Stimulated activated CD8-positive, alpha-beta memory T cell treated with anti-CD3 and anti-CD28 coated beads, Interleukin-4, amount 100 ng/mL, for 48 hours (primary cell): ENCODE data around the gene REPS1.
"Not testable (repeated sequence)": the region's sequence is repeated elsewhere in the genome, so short reads cannot be mapped to it uniquely, and the experiment has no call there.

Experiments
- DNase-seq: peaks from one replicate; pipeline ENCODE4 v3.0.0-alpha.2; 2020

REPS1 gene

GRCh38 chr6:139003751-139004150, 15.7 kb upstream of the REPS1 start:
- no peak for DNase-seq

- DNase-seq, result no peak
Measured at GRCh38 chr6:138999949-139000725, 12.1 kb upstream of the REPS1 start.

- no peak for DNase-seq
Measured at GRCh38 chr6:138997136-138997535, 9.1 kb upstream of the REPS1 start.

DNA sequence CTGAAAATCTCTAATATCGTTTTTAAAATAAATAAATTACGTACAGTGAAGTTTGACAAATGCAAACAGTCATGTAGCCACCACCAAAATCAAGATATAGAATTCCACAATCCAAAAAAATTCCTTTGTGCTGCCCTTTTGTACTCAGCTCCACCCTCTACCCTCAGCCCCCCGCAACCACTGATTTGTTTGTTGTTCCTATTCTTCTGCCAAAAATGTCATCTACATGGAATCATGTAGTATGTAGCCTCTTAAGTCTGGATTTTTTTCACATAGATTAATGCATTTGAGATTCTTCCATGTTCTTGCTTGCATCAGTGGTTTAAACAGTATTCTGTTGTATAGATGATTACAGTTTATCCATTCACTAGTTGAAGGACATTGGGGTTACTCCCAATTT, 8.5 kb upstream of the REPS1 start:
- DNase-seq, result no peak

GRCh38 chr6:138993410-138993809, 5.4 kb upstream of the REPS1 start:
- DNase-seq, result not testable (repeated sequence)

GRCh38 chr6:138992965-138993364, 4.9 kb upstream of the REPS1 start:
- DNase-seq, result not testable (repeated sequence)

- no peak for DNase-seq
Measured at GRCh38 chr6:138991206-138991605, 3.2 kb upstream of the REPS1 start.

- no peak for DNase-seq
Measured at GRCh38 chr6:138989098-138989983, 1.3 kb upstream of the REPS1 start.

- no peak for DNase-seq
Measured at GRCh38 chr6:138988469-138988834, 399 bp upstream of the REPS1 start.

GRCh38 chr6:138987080-138987642, 892 bp downstream of the REPS1 start:
- no peak for DNase-seq

DNA sequence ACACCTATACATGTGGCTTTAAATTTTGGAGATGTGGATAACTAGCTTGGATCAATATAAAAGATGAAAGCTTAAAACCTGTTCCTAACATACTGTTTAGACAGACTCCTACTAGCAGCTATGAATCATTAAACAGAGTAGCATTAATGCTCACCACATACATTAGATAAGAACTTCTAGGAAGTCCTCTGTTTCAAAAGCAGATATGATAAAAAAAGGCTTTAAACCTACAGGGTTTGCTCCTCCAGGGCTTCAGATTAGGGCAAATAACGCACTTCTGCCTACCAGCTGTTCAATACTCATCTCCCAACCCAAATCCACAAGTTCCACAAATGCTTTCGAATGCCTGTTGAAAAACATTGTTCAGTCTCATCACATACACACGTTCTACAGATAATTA, 1.5 kb downstream of the REPS1 start:
- DNase-seq, result no peak

GRCh38 chr6:138981416-138981815, 6.6 kb downstream of the REPS1 start:
- no peak for DNase-seq

- no peak for DNase-seq
Measured at GRCh38 chr6:138979813-138980668, 8.0 kb downstream of the REPS1 start.

DNA sequence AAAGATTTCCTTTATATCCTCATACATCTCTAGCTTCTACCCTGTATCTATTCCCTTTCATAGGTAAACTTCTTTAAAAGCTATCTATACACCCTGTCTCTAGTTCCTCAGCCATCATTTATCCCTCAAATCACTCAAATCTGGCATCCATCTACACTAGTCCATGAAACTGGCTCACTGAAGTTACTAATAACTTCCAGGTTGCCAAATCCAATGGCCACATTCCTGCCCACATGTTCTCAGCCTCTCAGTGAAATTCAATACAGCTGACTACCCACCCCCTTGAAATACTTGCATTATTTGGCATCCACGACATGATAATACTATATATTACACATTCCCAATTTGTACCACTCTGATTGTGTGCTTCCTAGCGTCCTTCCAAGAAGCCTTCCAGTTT, 8.7 kb downstream of the REPS1 start:
- DNase-seq, result no peak

DNA sequence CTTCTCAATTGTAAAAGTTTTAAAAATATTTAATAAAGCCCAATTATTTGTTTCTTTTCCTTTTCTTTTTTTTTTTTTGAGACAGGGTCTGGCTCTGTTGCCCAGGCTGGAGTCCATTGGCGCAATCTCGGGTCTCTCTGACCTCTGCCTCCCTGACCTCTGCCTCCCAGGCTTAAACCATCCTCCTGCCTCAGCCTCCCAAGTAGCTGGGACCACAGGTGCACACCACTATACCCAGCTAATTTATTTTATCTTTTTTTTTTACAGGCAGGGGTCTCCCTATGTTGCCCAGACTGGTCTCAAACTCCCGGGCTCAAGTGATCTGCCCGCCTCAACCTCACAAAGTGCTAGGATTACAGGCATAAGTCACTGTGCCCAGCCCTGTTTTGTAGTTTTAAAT, 9.8 kb downstream of the REPS1 start:
- no peak for DNase-seq

- DNase-seq, result no peak
Measured at GRCh38 chr6:138977646-138978167, 10.3 kb downstream of the REPS1 start.

DNA sequence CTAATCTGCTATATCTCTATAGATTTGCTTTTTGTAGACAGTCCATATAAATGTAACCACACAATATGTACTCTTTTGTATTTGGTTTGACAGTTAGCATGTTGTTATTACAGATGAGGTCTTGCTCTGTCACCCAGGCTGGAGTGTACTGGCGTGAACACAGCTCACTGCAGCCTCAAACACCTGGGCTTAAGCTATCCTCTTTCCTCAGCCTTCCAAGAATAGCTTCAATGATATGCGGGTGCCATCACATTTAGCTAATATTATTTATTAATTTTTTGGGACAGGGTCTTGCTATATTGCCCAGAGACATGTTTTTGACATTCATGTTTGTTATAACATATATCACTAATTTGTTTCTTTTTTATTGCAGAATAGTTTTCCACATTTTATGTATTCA, 10.8 kb downstream of the REPS1 start:
- DNase-seq, result no peak

- DNase-seq, result no peak
Measured at GRCh38 chr6:138975815-138976214, 12.2 kb downstream of the REPS1 start.

DNA sequence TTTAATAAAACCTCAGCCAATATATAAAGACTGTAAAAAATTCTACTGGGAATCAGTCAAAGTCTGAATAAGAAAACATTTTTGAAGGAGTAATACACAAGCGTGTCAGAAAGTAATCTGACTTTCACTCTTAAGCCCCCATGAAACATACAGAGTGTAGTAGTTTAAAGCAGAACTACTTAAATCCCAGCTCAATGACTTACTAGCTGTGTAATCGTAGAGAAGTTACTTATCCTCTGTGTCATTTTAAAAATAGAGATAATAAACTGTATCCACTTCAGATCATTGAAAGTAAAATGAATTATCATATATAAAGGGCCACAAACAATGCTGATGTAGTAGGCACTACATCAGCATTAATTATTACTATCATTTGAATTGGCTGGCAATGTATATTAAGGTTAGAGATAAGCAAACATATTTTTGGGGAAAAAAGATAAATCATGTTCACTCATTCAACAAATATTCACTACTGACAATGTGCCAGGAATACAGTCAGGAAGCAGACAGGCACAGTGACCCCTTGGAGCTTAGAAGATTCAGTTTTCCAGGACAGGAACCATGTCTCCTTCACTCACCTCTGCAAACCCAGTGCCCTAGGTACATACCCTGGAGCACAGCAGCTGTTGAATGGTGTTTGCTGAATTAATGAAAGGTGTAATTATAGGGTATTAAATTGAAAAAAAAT, 14.4 kb downstream of the REPS1 start:
- DNase-seq, result no peak

GRCh38 chr6:138972226-138972665, 15.8 kb downstream of the REPS1 start:
- DNase-seq, result no peak

DNA sequence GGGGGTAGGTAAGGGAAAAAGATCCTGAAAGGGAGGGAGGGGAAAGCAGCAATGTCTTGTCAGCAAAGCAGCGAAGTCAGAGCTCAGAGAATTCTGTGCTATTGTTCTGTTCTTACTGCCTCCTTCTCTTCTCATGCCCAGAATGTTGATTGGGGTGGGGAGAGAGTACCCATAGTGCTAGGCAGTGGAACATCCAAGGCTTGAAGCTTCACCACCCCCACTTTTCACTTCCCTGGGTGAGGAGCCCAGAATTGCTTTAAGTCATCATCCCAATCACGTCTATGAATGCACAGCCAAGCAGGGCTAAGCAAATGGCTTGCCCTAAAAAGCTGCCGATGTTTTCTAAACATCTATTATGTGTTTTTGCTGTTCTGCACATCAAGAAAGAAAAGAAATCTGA, 16.5 kb downstream of the REPS1 start:
- no peak for DNase-seq

DNA sequence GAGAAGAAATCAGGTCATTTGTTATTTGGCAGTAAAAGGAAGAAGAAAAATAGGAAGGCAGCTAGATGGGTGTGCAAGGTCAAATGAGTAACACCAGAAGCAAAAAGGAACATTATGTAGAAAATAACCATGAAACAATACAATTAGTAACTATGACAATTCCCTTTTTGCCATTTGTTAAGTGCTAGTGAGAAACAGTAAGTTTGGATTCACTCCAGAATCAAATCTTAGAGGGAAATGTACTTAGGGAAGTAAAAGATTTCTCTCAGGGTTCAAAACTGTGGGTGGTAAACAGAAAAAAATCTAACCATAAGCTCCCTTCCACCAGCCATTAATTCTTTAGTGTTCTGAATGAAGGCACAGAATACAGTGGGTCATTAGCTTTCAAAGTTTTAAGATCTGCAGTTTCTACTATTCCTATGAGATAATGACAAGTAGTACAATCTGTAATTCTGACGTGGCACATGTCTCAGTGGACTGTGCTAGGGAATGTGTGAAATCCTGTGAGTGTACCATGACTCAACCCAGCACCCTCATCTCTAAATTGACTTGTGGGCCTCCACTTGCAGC, 17.1 kb downstream of the REPS1 start:
- DNase-seq, result peak; percentile 41
